GM23338 (cell line): ENCODE data around the gene IL20. TPM values are rescaled to one million over a fixed set of nuclear protein-coding genes. Genes with fewer than 3 reads are reported as not detected.

ENCODE experiments used
- ATAC-seq: fragments of 200-7000 bp; cut with Tn5 transposase; 3 replicates; pipeline ENCODE4 v1.9.1; 2020
- DNase-seq: peaks from one replicate; pipeline ENCODE4 v3.0.0-alpha.2; 2015; ENCODE audit warnings: low spot score
- H2AFZ ChIP-seq: fragments of 200-600 bp; sonication (generic); 2 replicates; pipeline ENCODE4 v1.8.0; 2016; ENCODE audit warnings: antibody characterized with exemption, mild to moderate bottlenecking, moderate library complexity
- H3F3A ChIP-seq: fragments of 200-600 bp; sonication (generic); replicated peaks from 2 replicates; pipeline ENCODE4 v1.8.0; 2017; ENCODE audit warnings: antibody characterized with exemption, mixed run types, low read depth
- H3K27ac ChIP-seq: fragments of 200-600 bp; sonication (generic); 2 replicates; pipeline ENCODE4 v1.6.1; 2016; ENCODE audit warnings: low read depth
- H3K27me3 ChIP-seq: fragments of 200-600 bp; sonication (generic); 2 replicates; pipeline ENCODE4 v1.8.0; 2016; ENCODE audit warnings: mild to moderate bottlenecking, mixed run types, moderate library complexity; ENCODE audit not compliant: insufficient read depth
- H3K36me3 ChIP-seq: fragments of 200-600 bp; sonication (generic); 2 replicates; pipeline ENCODE4 v1.8.0; 2016; ENCODE audit warnings: mild to moderate bottlenecking; ENCODE audit not compliant: insufficient read depth
- H3K4me1 ChIP-seq: fragments of 200-600 bp; sonication (generic); 2 replicates; pipeline ENCODE4 v1.8.0; 2016; ENCODE audit warnings: mild to moderate bottlenecking, moderate library complexity; ENCODE audit not compliant: insufficient read depth
- H3K4me2 ChIP-seq: fragments of 200-600 bp; sonication (generic); 2 replicates; pipeline ENCODE4 v1.7.1; 2017; ENCODE audit warnings: mixed run types
- H3K4me3 ChIP-seq: fragments of 200-600 bp; sonication (generic); 2 replicates; pipeline ENCODE4 v1.6.1; 2016; ENCODE audit warnings: mixed run types
- H3K79me2 ChIP-seq: fragments of 200-600 bp; sonication (generic); replicated peaks from 2 replicates; pipeline ENCODE4 v1.8.0; 2017; ENCODE audit warnings: mild to moderate bottlenecking; ENCODE audit not compliant: insufficient read depth
- H3K9me2 ChIP-seq: fragments of 200-600 bp; sonication (generic); 2 replicates; pipeline ENCODE4 v1.8.0; 2017; ENCODE audit not compliant: insufficient read depth
- H4K20me1 ChIP-seq: fragments of 200-600 bp; sonication (generic); replicated peaks from 2 replicates; pipeline ENCODE4 v1.8.0; 2017; ENCODE audit warnings: mild to moderate bottlenecking; ENCODE audit not compliant: insufficient read depth
- H3K27ac Mint-ChIP-seq: 2 replicates; pipeline ENCODE4 v1.8.0; 2020; ENCODE audit warnings: inconsistent platforms, mild to moderate bottlenecking, moderate library complexity, mixed read lengths
- H3K27me3 Mint-ChIP-seq: 3 replicates; pipeline ENCODE4 v1.8.0; 2022; ENCODE audit warnings: low read depth, mild to moderate bottlenecking, moderate library complexity, mixed read lengths, inconsistent platforms; ENCODE audit not compliant: insufficient read depth, poor library complexity
- H3K36me3 Mint-ChIP-seq: 3 replicates; pipeline ENCODE4 v1.8.0; 2021; ENCODE audit warnings: low read depth, mild to moderate bottlenecking, inconsistent platforms, moderate library complexity, mixed read lengths
- H3K4me1 Mint-ChIP-seq: 3 replicates; pipeline ENCODE4 v1.8.0; 2020; ENCODE audit warnings: mild to moderate bottlenecking, inconsistent platforms, mixed read lengths
- H3K4me3 Mint-ChIP-seq: 3 replicates; pipeline ENCODE4 v1.8.0; 2021; ENCODE audit warnings: moderate library complexity, mild to moderate bottlenecking, inconsistent platforms, mixed read lengths
- H3K9me3 Mint-ChIP-seq: 3 replicates; pipeline ENCODE4 v1.8.0; 2020; ENCODE audit warnings: moderate library complexity, mild to moderate bottlenecking, inconsistent platforms, mixed read lengths
- CREB1 ChIP-seq: fragments of 250-450 bp; sonication (Bioruptor Pico); IDR thresholded peaks from 2 replicates; pipeline ENCODE4 v1.5.0; 2020; ENCODE audit warnings: low read depth, mild to moderate bottlenecking, moderate library complexity
- EZH2 ChIP-seq: fragments of 200-600 bp; sonication (generic); IDR thresholded peaks from one replicate; pipeline ENCODE4 v1.8.0; 2017; ENCODE audit warnings: antibody characterized with exemption, mild to moderate bottlenecking, low read depth; ENCODE audit not compliant: unreplicated experiment
- EZH2phosphoT487 ChIP-seq: fragments of 200-600 bp; sonication (generic); IDR thresholded peaks from one replicate; pipeline ENCODE4 v1.8.1; 2018; ENCODE audit warnings: antibody characterized with exemption; ENCODE audit not compliant: unreplicated experiment
- JUNB ChIP-seq: IDR thresholded peaks from one replicate; pipeline ENCODE4 v1.6.1; 2016; ENCODE audit warnings: antibody characterized with exemption; ENCODE audit not compliant: unreplicated experiment
- NANOG ChIP-seq: IDR thresholded peaks from 2 replicates; pipeline ENCODE4 v1.6.1; 2016; ENCODE audit warnings: antibody characterized with exemption, borderline replicate concordance
- POLR2AphosphoS5 ChIP-seq: IDR thresholded peaks from 2 replicates; pipeline ENCODE4 v1.6.1; 2016; ENCODE audit warnings: antibody characterized with exemption, low read depth
- STAT1 ChIP-seq: IDR thresholded peaks from one replicate; pipeline ENCODE4 v1.6.1; 2016; ENCODE audit warnings: antibody characterized with exemption; ENCODE audit not compliant: unreplicated experiment
- ZNF114 ChIP-seq: fragments of 250-450 bp; sonication (Bioruptor Pico); IDR thresholded peaks from 2 replicates; pipeline ENCODE4 v1.5.0; 2020; ENCODE audit warnings: mild to moderate bottlenecking, moderate library complexity
- ZNF331 ChIP-seq: fragments of 250-450 bp; sonication (Bioruptor Pico); IDR thresholded peaks from 2 replicates; pipeline ENCODE4 v1.5.0; 2020; ENCODE audit warnings: low read depth, mild to moderate bottlenecking, moderate library complexity
- polyA plus RNA-seq: library from polyadenylated mRNA; unstranded; fragments of >200 nt; fragmentation: Nextera tagmentation; extraction: Ambion mirVana; gene quantifications from 2 replicates; pipeline ENCODE4 v1.2.1, GENCODE V29; 2016
- total RNA-seq: library from RNA; depleted of rRNA; stranded (reverse); fragments of >200 nt; shearing (Covaris generic); gene quantifications from 2 replicates; pipeline ENCODE4 v1.2.3, GENCODE V29; 2014
- TF ChIP-seq, protein P1 (sequence below), 2 experiments: fragments of 200-600 bp in 1 of 2; sonication (generic) in 1 of 2; conservative IDR thresholded peaks; 2 replicates each; pipeline versions ENCODE4 v1.5.1 to v1.6.1; 2016 to 2017; ENCODE audit warnings: antibody characterized with exemption in 2 of 2, low read depth in 2 of 2, mild to moderate bottlenecking in 2 of 2, moderate library complexity in 1 of 2
- TF ChIP-seq, protein P2 (sequence below): fragments of 250-450 bp; sonication (Bioruptor Pico); IDR thresholded peaks from 2 replicates; pipeline ENCODE4 v1.5.0; 2020; ENCODE audit warnings: mild to moderate bottlenecking, moderate library complexity
- TF ChIP-seq, protein P3 (sequence below): IDR thresholded peaks from 2 replicates; pipeline ENCODE4 v1.6.1; 2016; ENCODE audit warnings: antibody characterized with exemption
- TF ChIP-seq, protein P4 (sequence below): IDR thresholded peaks from one replicate; pipeline ENCODE4 v1.6.1; 2018; ENCODE audit warnings: antibody characterized with exemption; ENCODE audit not compliant: unreplicated experiment

The IL20 gene
- total and polyA plus RNA-seq, 2 experiments from 2014 or later = not detected

DNA sequence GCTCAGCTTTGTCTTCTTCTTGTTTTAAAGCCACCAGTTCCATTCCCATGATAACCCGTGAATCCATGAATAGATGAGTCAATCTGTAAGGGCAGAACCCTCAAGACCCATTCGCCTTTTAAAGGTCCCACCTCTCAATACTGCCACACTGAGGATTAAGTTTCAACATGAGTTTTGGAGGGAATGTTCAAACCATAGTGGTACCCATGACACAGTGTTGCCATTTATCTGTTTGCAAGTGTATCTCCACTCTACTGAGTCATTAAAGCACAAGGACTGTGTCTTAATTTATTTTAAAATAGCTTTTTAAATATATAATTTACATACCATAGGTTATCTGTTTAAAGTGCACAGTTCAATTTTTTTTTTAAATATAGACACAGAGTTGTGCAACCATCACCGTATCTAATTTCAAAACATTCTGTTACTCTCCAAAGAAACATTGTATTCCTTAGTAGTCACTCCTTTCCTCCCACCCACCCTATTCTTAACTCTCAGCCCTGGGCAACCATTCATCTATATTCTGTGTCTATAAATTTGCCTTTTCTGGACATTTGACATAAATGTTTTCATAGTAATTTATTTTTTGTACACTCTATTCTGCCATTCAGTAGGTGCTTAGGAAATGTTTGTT, 27.0 kb downstream of the IL20 start:
- Mint-ChIP-seq H3K27ac (no peak overlapping the region), H3K4me1 (peaks cover 19% of the 10 kb centered on the region), H3K36me3 (no peaks in the 10 kb centered on the region), H3K27me3 (peaks cover 6% of the 10 kb centered on the region), H3K9me3 (no peaks in the 10 kb centered on the region; the same call in 2 of the 3 replicates), H3K4me3 (no peak overlapping the region)
- TF ChIP-seq, protein P1, sequence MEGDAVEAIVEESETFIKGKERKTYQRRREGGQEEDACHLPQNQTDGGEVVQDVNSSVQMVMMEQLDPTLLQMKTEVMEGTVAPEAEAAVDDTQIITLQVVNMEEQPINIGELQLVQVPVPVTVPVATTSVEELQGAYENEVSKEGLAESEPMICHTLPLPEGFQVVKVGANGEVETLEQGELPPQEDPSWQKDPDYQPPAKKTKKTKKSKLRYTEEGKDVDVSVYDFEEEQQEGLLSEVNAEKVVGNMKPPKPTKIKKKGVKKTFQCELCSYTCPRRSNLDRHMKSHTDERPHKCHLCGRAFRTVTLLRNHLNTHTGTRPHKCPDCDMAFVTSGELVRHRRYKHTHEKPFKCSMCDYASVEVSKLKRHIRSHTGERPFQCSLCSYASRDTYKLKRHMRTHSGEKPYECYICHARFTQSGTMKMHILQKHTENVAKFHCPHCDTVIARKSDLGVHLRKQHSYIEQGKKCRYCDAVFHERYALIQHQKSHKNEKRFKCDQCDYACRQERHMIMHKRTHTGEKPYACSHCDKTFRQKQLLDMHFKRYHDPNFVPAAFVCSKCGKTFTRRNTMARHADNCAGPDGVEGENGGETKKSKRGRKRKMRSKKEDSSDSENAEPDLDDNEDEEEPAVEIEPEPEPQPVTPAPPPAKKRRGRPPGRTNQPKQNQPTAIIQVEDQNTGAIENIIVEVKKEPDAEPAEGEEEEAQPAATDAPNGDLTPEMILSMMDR (conservative IDR thresholded peaks at IDR 0.05; ENCODE audit: low read depth in 2 of 2) = no peak
- no peak for TF ChIP-seq NANOG
- TF ChIP-seq, protein P2, sequence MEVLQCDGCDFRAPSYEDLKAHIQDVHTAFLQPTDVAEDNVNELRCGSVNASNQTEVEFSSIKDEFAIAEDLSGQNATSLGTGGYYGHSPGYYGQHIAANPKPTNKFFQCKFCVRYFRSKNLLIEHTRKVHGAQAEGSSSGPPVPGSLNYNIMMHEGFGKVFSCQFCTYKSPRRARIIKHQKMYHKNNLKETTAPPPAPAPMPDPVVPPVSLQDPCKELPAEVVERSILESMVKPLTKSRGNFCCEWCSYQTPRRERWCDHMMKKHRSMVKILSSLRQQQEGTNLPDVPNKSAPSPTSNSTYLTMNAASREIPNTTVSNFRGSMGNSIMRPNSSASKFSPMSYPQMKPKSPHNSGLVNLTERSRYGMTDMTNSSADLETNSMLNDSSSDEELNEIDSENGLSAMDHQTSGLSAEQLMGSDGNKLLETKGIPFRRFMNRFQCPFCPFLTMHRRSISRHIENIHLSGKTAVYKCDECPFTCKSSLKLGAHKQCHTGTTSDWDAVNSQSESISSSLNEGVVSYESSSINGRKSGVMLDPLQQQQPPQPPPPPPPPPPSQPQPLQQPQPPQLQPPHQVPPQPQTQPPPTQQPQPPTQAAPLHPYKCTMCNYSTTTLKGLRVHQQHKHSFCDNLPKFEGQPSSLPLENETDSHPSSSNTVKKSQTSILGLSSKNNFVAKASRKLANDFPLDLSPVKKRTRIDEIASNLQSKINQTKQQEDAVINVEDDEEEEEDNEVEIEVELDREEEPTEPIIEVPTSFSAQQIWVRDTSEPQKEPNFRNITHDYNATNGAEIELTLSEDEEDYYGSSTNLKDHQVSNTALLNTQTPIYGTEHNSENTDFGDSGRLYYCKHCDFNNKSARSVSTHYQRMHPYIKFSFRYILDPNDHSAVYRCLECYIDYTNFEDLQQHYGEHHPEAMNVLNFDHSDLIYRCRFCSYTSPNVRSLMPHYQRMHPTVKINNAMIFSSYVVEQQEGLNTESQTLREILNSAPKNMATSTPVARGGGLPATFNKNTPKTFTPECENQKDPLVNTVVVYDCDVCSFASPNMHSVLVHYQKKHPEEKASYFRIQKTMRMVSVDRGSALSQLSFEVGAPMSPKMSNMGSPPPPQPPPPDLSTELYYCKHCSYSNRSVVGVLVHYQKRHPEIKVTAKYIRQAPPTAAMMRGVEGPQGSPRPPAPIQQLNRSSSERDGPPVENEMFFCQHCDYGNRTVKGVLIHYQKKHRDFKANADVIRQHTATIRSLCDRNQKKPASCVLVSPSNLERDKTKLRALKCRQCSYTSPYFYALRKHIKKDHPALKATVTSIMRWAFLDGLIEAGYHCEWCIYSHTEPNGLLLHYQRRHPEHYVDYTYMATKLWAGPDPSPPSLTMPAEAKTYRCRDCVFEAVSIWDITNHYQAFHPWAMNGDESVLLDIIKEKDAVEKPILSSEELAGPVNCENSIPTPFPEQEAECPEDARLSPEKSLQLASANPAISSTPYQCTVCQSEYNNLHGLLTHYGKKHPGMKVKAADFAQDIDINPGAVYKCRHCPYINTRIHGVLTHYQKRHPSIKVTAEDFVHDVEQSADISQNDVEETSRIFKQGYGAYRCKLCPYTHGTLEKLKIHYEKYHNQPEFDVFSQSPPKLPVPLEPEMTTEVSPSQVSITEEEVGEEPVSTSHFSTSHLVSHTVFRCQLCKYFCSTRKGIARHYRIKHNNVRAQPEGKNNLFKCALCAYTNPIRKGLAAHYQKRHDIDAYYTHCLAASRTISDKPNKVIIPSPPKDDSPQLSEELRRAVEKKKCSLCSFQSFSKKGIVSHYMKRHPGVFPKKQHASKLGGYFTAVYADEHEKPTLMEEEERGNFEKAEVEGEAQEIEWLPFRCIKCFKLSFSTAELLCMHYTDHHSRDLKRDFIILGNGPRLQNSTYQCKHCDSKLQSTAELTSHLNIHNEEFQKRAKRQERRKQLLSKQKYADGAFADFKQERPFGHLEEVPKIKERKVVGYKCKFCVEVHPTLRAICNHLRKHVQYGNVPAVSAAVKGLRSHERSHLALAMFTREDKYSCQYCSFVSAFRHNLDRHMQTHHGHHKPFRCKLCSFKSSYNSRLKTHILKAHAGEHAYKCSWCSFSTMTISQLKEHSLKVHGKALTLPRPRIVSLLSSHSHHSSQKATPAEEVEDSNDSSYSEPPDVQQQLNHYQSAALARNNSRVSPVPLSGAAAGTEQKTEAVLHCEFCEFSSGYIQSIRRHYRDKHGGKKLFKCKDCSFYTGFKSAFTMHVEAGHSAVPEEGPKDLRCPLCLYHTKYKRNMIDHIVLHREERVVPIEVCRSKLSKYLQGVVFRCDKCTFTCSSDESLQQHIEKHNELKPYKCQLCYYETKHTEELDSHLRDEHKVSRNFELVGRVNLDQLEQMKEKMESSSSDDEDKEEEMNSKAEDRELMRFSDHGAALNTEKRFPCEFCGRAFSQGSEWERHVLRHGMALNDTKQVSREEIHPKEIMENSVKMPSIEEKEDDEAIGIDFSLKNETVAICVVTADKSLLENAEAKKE = no peak
- no peak for TF ChIP-seq ZNF331 (CRISPR knock-in tag)
- no peak for TF ChIP-seq ZNF114 (CRISPR knock-in tag)
- TF ChIP-seq, protein P3, sequence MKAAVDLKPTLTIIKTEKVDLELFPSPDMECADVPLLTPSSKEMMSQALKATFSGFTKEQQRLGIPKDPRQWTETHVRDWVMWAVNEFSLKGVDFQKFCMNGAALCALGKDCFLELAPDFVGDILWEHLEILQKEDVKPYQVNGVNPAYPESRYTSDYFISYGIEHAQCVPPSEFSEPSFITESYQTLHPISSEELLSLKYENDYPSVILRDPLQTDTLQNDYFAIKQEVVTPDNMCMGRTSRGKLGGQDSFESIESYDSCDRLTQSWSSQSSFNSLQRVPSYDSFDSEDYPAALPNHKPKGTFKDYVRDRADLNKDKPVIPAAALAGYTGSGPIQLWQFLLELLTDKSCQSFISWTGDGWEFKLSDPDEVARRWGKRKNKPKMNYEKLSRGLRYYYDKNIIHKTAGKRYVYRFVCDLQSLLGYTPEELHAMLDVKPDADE = no peak
- no peak for TF ChIP-seq EZH2
- TF ChIP-seq, protein P4, sequence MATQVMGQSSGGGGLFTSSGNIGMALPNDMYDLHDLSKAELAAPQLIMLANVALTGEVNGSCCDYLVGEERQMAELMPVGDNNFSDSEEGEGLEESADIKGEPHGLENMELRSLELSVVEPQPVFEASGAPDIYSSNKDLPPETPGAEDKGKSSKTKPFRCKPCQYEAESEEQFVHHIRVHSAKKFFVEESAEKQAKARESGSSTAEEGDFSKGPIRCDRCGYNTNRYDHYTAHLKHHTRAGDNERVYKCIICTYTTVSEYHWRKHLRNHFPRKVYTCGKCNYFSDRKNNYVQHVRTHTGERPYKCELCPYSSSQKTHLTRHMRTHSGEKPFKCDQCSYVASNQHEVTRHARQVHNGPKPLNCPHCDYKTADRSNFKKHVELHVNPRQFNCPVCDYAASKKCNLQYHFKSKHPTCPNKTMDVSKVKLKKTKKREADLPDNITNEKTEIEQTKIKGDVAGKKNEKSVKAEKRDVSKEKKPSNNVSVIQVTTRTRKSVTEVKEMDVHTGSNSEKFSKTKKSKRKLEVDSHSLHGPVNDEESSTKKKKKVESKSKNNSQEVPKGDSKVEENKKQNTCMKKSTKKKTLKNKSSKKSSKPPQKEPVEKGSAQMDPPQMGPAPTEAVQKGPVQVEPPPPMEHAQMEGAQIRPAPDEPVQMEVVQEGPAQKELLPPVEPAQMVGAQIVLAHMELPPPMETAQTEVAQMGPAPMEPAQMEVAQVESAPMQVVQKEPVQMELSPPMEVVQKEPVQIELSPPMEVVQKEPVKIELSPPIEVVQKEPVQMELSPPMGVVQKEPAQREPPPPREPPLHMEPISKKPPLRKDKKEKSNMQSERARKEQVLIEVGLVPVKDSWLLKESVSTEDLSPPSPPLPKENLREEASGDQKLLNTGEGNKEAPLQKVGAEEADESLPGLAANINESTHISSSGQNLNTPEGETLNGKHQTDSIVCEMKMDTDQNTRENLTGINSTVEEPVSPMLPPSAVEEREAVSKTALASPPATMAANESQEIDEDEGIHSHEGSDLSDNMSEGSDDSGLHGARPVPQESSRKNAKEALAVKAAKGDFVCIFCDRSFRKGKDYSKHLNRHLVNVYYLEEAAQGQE = no peak
- no peak for TF ChIP-seq STAT1
- TF ChIP-seq CREB1 = no peak
- no peak for TF ChIP-seq EZH2phosphoT487
- no peak for TF ChIP-seq JUNB
- no peak for TF ChIP-seq POLR2AphosphoS5
- H3K4me1 ChIP-seq = peaks cover 18% of the 10 kb centered on the region
- no peak overlapping the region for H3K4me3 ChIP-seq
- no peaks in the 10 kb centered on the region for H3K27me3 ChIP-seq
- no peaks in the 10 kb centered on the region for H3F3A ChIP-seq
- no peaks in the 10 kb centered on the region; the same call in 1 of the 2 replicates for H3K36me3 ChIP-seq
- no peak overlapping the region for H3K4me2 ChIP-seq
- H3K27ac ChIP-seq = no peak overlapping the region
- ATAC-seq = no peak
- no peak overlapping the region for H2AFZ ChIP-seq
- no peaks in the 10 kb centered on the region for H3K79me2 ChIP-seq
- no peak for DNase-seq
- H4K20me1 ChIP-seq = no peaks in the 10 kb centered on the region
- H3K9me2 ChIP-seq = 0 out of 2 replicates have a peak, but pooled peaks cover 10% of the 10 kb centered on the region
